GM08714 (cell line): Measurements from ENCODE around the gene TSHZ2.

Experiments used
- H3K4me3 ChIP-seq: fragments of 200-500 bp; sonication (Bioruptor generic); 2 replicates; pipeline ENCODE4 v1.5.1; 2014; ENCODE audit warnings: mild to moderate bottlenecking, low read length, inconsistent platforms
- ZNF274 ChIP-seq: IDR thresholded peaks from 2 replicates; pipeline ENCODE4 v1.6.1; 2012; ENCODE audit warnings: mild to moderate bottlenecking, low read depth, low read length

The TSHZ2 gene

GRCh38 chr20:53034899-53035298 lies 62.7 kb downstream of the TSHZ2 start:
- no peak for TF ChIP-seq ZNF274
- no peak overlapping the region for H3K4me3 ChIP-seq

GRCh38 chr20:53036992-53037391 lies 64.8 kb downstream of the TSHZ2 start:
- no peak overlapping the region for H3K4me3 ChIP-seq
- TF ChIP-seq ZNF274, result no peak

GRCh38 chr20:53037621-53038020 lies 65.5 kb downstream of the TSHZ2 start:
- H3K4me3 ChIP-seq, result no peak overlapping the region
- no peak for TF ChIP-seq ZNF274

GRCh38 chr20:53038299-53038698 lies 66.1 kb downstream of the TSHZ2 start:
- H3K4me3 ChIP-seq, result no peak overlapping the region
- no peak for TF ChIP-seq ZNF274

GRCh38 chr20:53040693-53041589 lies 68.8 kb downstream of the TSHZ2 start:
- H3K4me3 ChIP-seq, result no peak overlapping the region
- no peak for TF ChIP-seq ZNF274

- H3K4me3 ChIP-seq, result no peak overlapping the region
- TF ChIP-seq ZNF274, result no peak
These were observed 70.4 kb downstream of the TSHZ2 start for GRCh38 chr20:53042521-53042920.

GRCh38 chr20:53044296-53044695 lies 72.1 kb downstream of the TSHZ2 start:
- TF ChIP-seq ZNF274, result no peak
- H3K4me3 ChIP-seq, result no peak overlapping the region

- H3K4me3 ChIP-seq, result no peak overlapping the region
- TF ChIP-seq ZNF274, result no peak
These were observed 73.8 kb downstream of the TSHZ2 start for GRCh38 chr20:53045941-53046340.

GRCh38 chr20:53047203-53047602 lies 75.0 kb downstream of the TSHZ2 start:
- no peak for TF ChIP-seq ZNF274
- no peak overlapping the region for H3K4me3 ChIP-seq

GRCh38 chr20:53048387-53048786 lies 76.2 kb downstream of the TSHZ2 start:
- no peak for TF ChIP-seq ZNF274
- no peak overlapping the region for H3K4me3 ChIP-seq

GRCh38 chr20:53050338-53050737 lies 78.2 kb downstream of the TSHZ2 start:
- H3K4me3 ChIP-seq, result no peak overlapping the region
- no peak for TF ChIP-seq ZNF274

- TF ChIP-seq ZNF274, result no peak
- no peak overlapping the region for H3K4me3 ChIP-seq
These were observed 80.2 kb downstream of the TSHZ2 start for GRCh38 chr20:53052380-53052779.

- TF ChIP-seq ZNF274, result no peak
- H3K4me3 ChIP-seq, result no peak overlapping the region
These were observed 81.4 kb downstream of the TSHZ2 start for GRCh38 chr20:53053595-53053994.

GRCh38 chr20:53055367-53056067 lies 83.4 kb downstream of the TSHZ2 start:
- no peak for TF ChIP-seq ZNF274
- H3K4me3 ChIP-seq, result no peak overlapping the region

GRCh38 chr20:53057579-53057978 lies 85.4 kb downstream of the TSHZ2 start:
- H3K4me3 ChIP-seq, result no peak overlapping the region
- no peak for TF ChIP-seq ZNF274
